SK-MEL-5 (cell line): ENCODE results near the gene ABCG8. TPM values are rescaled to one million over a fixed set of nuclear protein-coding genes. Genes with fewer than 3 reads are reported as not detected.
A peak's percentile ranks its signal among the peaks of the same experiment; 100 is the strongest.

Experiments
- DNase-seq: peaks from one replicate; pipeline ENCODE4 v3.0.0-alpha.2; 2016; ENCODE audit warnings: low read depth, low spot score
- in situ Hi-C: cut with HindIII; loops from 2 replicates; pipeline ENCODE4 v1.10.0; 2016; ENCODE audit warnings: low sequenced_read_pairs, high pct_unique_total_duplicates, low pct_unique_long_range_greater_than_20kb
- polyA plus RNA-seq, 2 experiments: library from polyadenylated mRNA; depleted of rRNA; stranded (reverse); fragments of >200 nt; gene quantifications; 2 replicates each; pipeline ENCODE4 v1.2.3, GENCODE V29; 2015
- total RNA-seq: library from RNA; depleted of rRNA; stranded (reverse); fragments of >200 nt; shearing (Covaris generic); gene quantifications from 2 replicates; pipeline ENCODE4 v1.2.3, GENCODE V29; 2014; rRNA removed

ABCG8 gene
- not detected in 2 replicates for total RNA-seq
- polyA plus RNA-seq (2015; cell fraction: cytosol; rRNA removed): not detected in 2 replicates
- 0.02 TPM in 1 of 2 replicates, not detected in the other for polyA plus RNA-seq (2015; cell fraction: nucleus; rRNA removed)

- in situ Hi-C loops: no loop called here
- no peak for DNase-seq
Observed at GRCh38 chr2:43838560-43839267, at the start of gene ABCG8, which contains the start of gene ABCG5. Gene ABCG8 (plus strand): TSS chr2:43838971. CDS start chr2:43839054, 83 bp downstream. Gene ABCG5 (minus strand): TSS chr2:43838839. CDS start chr2:43838679, 160 bp downstream.

GRCh38 chr2:43790147-43790546 lies 48.6 kb upstream of the ABCG8 start:
- DNase-seq: no peak
- in situ Hi-C loops: no loop called here

DNA sequence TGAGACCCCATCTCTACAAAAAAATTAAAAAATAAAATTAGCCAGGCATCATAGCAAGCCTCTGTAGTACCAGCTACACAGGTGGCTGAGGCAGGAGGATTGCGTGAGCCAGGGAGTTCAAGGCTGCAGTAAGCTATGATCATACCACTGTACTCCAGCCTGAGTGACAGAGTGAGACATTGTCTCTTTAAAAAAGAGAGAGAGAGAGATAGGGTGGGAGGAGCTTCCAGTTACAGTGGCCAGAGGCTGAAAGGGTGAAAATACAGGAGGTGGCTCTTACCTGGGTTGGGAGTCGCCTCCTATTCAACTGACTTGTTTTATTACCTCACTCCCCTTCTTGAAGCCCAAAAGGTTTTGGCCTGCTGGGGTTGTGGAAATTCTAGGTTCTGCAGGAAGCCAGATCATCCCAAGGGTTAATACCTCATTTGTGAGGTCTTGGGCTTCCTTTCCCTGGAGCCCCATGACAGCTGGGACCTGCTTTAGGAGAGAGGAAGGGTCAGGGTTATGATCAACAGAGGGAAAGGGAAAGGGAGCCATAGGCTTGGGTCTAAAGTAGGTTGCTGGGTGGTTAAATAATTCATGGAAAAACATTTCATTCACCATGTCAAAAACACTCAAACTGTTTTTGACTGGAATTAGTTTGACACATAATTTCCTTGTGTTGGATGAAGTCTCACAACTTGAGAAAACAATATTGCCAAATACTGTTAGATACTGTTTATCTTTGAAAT lies 47.6 kb upstream of the ABCG8 start:
- peak; percentile 45 for DNase-seq
- in situ Hi-C loops: no loop called here

- in situ Hi-C loops: no loop called here
- peak; percentile 97 for DNase-seq
Observed at GRCh38 chr2:43792653-43793052, 46.1 kb upstream of the ABCG8 start.

GRCh38 chr2:43794956-43795355 lies 43.8 kb upstream of the ABCG8 start:
- in situ Hi-C loops: no loop called here
- DNase-seq: no peak

DNA sequence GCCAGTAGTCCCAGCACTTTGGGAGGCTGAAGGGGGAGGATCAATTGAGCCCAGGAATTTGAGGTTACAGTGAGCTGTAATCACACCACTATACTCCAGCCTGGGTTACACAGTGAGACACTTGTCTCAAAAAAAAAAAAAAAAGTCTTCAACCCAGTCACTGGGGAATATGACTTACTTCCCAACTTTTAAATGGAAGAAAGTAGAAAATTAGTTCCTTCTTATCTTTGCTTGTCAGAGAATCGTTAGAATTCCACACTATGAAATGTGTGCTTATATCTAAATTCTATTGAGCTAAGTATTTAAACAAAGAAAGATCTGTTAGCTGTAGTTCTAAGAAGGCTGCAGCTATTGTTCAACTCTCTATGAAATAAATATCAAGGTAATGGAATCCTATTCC lies 42.6 kb upstream of the ABCG8 start:
- in situ Hi-C loops: no loop called here
- DNase-seq: peak; percentile 86

DNA sequence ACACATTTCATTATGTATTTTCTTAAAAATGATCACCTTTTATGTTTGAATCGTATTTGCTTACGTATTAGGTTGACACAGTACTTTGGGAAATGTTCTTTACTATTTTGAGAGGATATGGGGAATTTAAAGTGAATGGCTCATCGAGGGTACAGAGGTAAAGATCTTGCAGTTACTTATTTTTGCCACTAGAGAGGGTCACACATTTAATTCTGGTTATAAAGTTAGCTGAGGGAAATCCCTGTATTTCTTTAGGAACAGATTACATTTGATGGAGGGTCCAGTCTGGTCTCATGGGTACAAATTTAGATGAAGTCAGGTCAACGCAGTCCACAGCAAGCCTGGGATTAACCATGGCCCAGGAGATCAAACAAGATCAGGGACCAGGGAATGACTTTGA lies 40.5 kb upstream of the ABCG8 start:
- peak; percentile 56 for DNase-seq
- in situ Hi-C loops: no loop called here

DNA sequence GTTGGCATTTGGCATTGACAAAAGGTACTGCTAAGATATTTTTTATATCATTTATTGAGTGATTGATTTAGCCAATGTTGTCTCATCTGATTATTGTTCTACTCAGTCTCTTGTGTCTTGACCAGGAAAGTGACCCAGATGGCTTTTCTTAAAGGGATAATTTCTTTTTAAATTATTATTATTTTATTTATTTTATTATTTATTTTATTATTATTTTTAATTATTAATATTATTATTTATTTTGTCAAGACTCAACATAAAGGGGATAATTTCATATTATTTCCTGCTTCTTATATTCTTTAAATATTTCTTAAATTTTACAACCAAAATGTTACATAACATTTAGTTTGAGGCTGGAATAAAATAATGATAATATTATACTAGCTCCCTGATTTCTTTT lies 37.9 kb upstream of the ABCG8 start:
- in situ Hi-C loops: no loop called here
- no peak for DNase-seq

DNA sequence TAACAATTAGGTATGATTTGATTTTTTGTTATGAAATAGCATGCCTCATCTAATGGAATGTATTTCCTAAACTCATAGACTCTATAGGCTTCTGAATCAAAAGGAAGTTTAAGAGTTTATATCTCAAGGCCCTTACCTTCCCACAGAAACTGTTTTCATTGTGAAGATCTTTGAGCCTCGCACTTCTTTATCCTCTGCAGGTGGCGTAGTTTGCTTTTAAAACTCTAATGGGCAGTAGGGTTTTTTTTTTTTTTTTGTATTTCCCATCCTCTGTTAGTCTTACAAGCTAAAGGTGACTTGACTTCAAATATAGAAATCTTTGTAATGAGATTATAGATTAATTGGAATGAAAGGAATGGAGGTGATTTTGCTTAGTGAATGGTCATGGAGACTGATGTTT lies 36.6 kb upstream of the ABCG8 start:
- in situ Hi-C loops: no loop called here
- peak; percentile 42 for DNase-seq

- in situ Hi-C loops: no loop called here
Observed at GRCh38 chr2:43803113-43803512, 35.7 kb upstream of the ABCG8 start.

GRCh38 chr2:43806719-43807031 lies 32.1 kb upstream of the ABCG8 start:
- no peak for DNase-seq
- in situ Hi-C loops: no loop called here

More at GRCh38 chr2:43803113-43803512, 35.7 kb upstream of the ABCG8 start:
- no peak for DNase-seq

- DNase-seq: no peak
- in situ Hi-C loops: no loop called here
Observed at GRCh38 chr2:43810452-43810851, 28.3 kb upstream of the ABCG8 start.

DNA sequence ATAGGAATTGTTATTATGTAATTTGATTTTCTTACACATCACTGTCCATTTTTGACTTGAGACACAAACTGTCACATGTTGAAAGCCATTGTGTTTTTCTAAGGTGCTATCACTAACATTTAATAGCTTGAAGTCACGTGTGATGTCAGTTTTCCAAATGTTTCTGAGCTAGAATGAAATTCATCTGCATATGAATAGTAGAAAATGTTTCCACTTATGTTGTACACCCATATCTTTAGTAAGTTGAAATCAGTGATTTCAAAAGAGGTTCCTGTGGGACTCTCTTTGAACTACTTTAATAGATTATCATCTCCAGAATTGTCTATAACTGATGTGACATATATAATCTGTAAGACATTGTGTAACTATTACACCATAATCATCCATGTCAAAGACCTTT lies 27.9 kb upstream of the ABCG8 start:
- in situ Hi-C loops: no loop called here

DNA sequence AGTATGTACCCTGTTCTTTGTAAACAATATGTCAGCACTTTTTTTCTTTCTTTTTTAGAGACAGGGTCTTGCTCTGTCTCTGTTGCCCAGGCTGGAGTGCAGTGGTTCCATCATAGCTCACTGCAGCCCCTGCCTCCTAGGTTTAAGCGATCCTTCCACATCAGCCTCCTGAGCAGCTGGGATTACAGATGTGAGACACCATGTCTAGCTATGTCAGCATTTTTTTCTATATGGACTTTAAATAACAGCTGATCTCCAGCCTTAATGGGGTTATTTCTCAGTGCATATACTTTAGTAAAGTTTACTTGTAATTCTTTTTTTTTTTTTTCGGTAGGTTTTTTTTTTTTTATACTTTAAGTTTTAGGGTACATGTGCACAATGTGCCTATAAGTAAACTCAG lies 26.8 kb upstream of the ABCG8 start:
- no peak for DNase-seq
- in situ Hi-C loops: no loop called here

More for the DNA sequence above, 27.9 kb upstream of the ABCG8 start:
- no peak for DNase-seq

GRCh38 chr2:43812947-43813346 lies 25.8 kb upstream of the ABCG8 start:
- no peak for DNase-seq
- in situ Hi-C loops: no loop called here

- in situ Hi-C loops: no loop called here
- DNase-seq: no peak
Observed at GRCh38 chr2:43814711-43815110, 24.1 kb upstream of the ABCG8 start.

DNA sequence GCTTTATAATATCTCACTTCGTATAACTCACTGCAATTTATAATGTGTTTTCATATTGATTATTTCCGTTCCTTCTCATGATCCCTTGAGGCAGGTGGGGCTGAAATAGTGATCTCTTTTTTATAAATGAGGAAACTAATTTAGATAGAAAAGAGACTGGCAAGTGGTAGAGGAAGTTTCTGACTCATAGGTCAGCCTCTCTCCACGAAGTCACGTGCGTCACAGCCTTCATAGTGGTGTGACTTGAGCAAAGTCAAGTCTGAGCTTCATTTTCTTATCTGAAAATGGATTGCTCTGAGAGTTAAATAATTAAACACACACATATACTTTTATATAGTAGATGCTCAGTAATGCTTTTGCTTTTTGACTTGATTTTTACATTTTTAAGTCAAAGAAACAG lies 20.0 kb upstream of the ABCG8 start:
- peak; percentile 86 for DNase-seq
- in situ Hi-C loops: no loop called here

DNA sequence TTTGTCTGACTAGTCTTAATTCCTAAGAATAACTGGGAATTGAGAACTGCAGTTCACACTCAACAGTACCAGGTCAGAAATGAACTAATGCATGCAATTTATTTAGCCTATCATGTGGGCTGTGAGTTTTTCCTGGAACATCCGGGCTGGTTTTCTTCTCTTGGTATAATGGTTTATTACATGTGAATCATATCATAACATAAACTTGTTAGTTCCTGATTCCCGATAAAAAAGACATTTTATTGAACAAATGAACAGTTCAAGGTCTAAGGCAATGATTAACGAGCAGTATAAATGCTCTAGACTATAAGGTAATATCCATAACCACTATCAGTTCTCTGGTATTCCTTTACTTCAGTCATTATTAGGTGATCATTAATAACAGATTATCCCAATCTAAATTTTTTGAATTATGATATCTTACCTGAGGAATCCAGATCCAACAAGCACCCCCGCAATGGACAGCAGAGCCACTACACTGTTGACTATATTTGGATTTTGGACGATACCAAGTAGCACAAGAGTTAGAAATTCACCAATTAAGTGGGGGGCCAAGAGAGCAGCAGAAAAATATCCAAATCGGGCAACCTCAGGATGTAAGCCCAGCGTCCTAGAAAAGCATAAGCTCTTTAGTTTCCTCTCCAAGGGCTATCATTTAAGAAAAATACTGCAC lies 19.1 kb upstream of the ABCG8 start:
- in situ Hi-C loops: no loop called here
- no peak for DNase-seq
